Right lobe of liver (tissue), 4 donors: ENCODE data around the gene SKAP2.

Experiments
- CTCF ChIP-seq, 4 donors: fragments of 200-600 bp in 3 of 4; fragments of 450-650 bp in 1 of 4; IDR thresholded peaks; one replicate each; pipeline versions ENCODE4 v1.5.1 to v1.8.0; 2016 to 2022; ENCODE audit warnings: antibody characterized with exemption in 4 of 4, mild to moderate bottlenecking in 2 of 4
- POLR2A ChIP-seq: fragments of 450-650 bp; IDR thresholded peaks from one replicate; pipeline ENCODE4 v1.6.1; 2017; ENCODE audit warnings: antibody characterized with exemption, mild to moderate bottlenecking
- donor health status: DM: no; HTN: no; CAD: no.
- donor health status: DM: no; HTN: no; CAD: no.
- donor health status: DM: no; HTN: yes; CAD: no.

- TF ChIP-seq CTCF (IDR thresholded peaks at IDR 0.05): no peak
- no peak for TF ChIP-seq POLR2A
Measured at GRCh38 chr7:26620352-26620751, 244.0 kb downstream of the SKAP2 start.
